ENCODE results near the gene PIK3CB. TPM values are rescaled to one million over a fixed set of nuclear protein-coding genes. Genes with fewer than 3 reads are reported as not detected.

Gene PIK3CB
- total RNA-seq, 2 donors from 2014 or later, result 51.4 to 53.0 TPM

GRCh38 chr3:138691351-138691750 lies 143.4 kb downstream of the PIK3CB start:
- no peaks in the 10 kb centered on the region for H3K27me3 Mint-ChIP-seq (ENCODE audit: insufficient read depth)
- H3K4me3 ChIP-seq (ENCODE audit: low read length), result no peak overlapping the region
- WGBS, 2 experiments (ENCODE audit: insufficient coverage in 1 of 2, insufficient read length in 1 of 2), result 100% methylated on average over 1 of the region's 1 CpG; no CpG with 5 or more reads in 1 of the 2 experiments
- H3K36me3 Mint-ChIP-seq (ENCODE audit: low read depth), result peaks cover 41% of the 10 kb centered on the region
- no peaks in the 10 kb centered on the region for H3K4me1 ChIP-seq (ENCODE audit: control insufficient read depth, insufficient read depth, low read length)
- no peak overlapping the region for H3K9ac ChIP-seq (ENCODE audit: extremely low read depth, low read length, poor library complexity, severe bottlenecking)
- no peaks in the 10 kb centered on the region for H3K9me3 ChIP-seq (ENCODE audit: control insufficient read depth, low read length)
- TF ChIP-seq CTCF (conservative IDR thresholded peaks at IDR 0.05), result no peak
- H3K9me3 Mint-ChIP-seq, result no peaks in the 10 kb centered on the region
- no peak overlapping the region for H3K27ac ChIP-seq (ENCODE audit: low read depth, low read length)
- peaks cover 6% of the 10 kb centered on the region for H3K4me1 Mint-ChIP-seq
- no peak overlapping the region for H3K27ac Mint-ChIP-seq
- H3K36me3 ChIP-seq (ENCODE audit: control insufficient read depth, insufficient read depth, low read length), result peaks cover 78% of the 10 kb centered on the region
- no peaks in the 10 kb centered on the region for H3K27me3 ChIP-seq (ENCODE audit: control insufficient read depth, insufficient read depth, low read length, poor library complexity, severe bottlenecking)
- no peak for DNase-seq
- H3K4me3 Mint-ChIP-seq, result no peak overlapping the region

- Histone ChIP-seq H3K4me1 (ENCODE audit: control insufficient read depth, insufficient read depth, low read length) (no peaks in the 10 kb centered on the region), H3K9ac (ENCODE audit: extremely low read depth, low read length, poor library complexity, severe bottlenecking) (no peak overlapping the region), H3K4me3 (ENCODE audit: low read length) (no peak overlapping the region), H3K9me3 (ENCODE audit: control insufficient read depth, low read length) (no peaks in the 10 kb centered on the region), H3K27ac (ENCODE audit: low read depth, low read length) (no peak overlapping the region), H3K36me3 (ENCODE audit: control insufficient read depth, insufficient read depth, low read length) (peaks cover 83% of the 10 kb centered on the region), H3K27me3 (ENCODE audit: control insufficient read depth, insufficient read depth, low read length, poor library complexity, severe bottlenecking) (no peaks in the 10 kb centered on the region)
- no peaks in the 10 kb centered on the region for H3K9me3 Mint-ChIP-seq
- H3K4me1 Mint-ChIP-seq, result peaks cover 6% of the 10 kb centered on the region
- H3K36me3 Mint-ChIP-seq (ENCODE audit: low read depth), result peaks cover 47% of the 10 kb centered on the region
- no peak for DNase-seq
- H3K4me3 Mint-ChIP-seq, result no peak overlapping the region
- TF ChIP-seq CTCF (conservative IDR thresholded peaks at IDR 0.05), result no peak
- H3K27me3 Mint-ChIP-seq (ENCODE audit: insufficient read depth), result no peaks in the 10 kb centered on the region
- H3K27ac Mint-ChIP-seq, result no peak overlapping the region
Measured at GRCh38 chr3:138690036-138690435, 144.7 kb downstream of the PIK3CB start.

GRCh38 chr3:138688871-138689299 lies 145.8 kb downstream of the PIK3CB start:
- Histone ChIP-seq H3K27ac (ENCODE audit: low read depth, low read length) (no peak overlapping the region), H3K4me1 (ENCODE audit: control insufficient read depth, insufficient read depth, low read length) (no peaks in the 10 kb centered on the region), H3K9ac (ENCODE audit: extremely low read depth, low read length, poor library complexity, severe bottlenecking) (no peak overlapping the region), H3K27me3 (ENCODE audit: control insufficient read depth, insufficient read depth, low read length, poor library complexity, severe bottlenecking) (no peaks in the 10 kb centered on the region), H3K36me3 (ENCODE audit: control insufficient read depth, insufficient read depth, low read length) (peaks cover 79% of the 10 kb centered on the region), H3K4me3 (ENCODE audit: low read length) (no peak overlapping the region), H3K9me3 (ENCODE audit: control insufficient read depth, low read length) (no peaks in the 10 kb centered on the region)
- no peak for TF ChIP-seq CTCF (conservative IDR thresholded peaks at IDR 0.05)
- Mint-ChIP-seq H3K36me3 (ENCODE audit: low read depth) (peaks cover 42% of the 10 kb centered on the region), H3K27me3 (ENCODE audit: insufficient read depth) (no peaks in the 10 kb centered on the region), H3K4me3 (no peak overlapping the region), H3K9me3 (no peaks in the 10 kb centered on the region), H3K27ac (no peak overlapping the region), H3K4me1 (peaks cover 6% of the 10 kb centered on the region)
- no peak for DNase-seq
- 95% methylated on average over 3 to 5 of the region's 5 CpGs for WGBS, 2 experiments (ENCODE audit: insufficient coverage in 1 of 2, insufficient read length in 1 of 2)

All from endodermal cell (in vitro differentiated cells).